CD4-positive, alpha-beta T cell (primary cell): ENCODE data around the gene IL1RAPL2. TPM values are rescaled to one million over a fixed set of nuclear protein-coding genes. Genes with fewer than 3 reads are reported as not detected.

ENCODE experiments used
- ATAC-seq: fragments of 200-7000 bp; cut with Tn5 transposase; one replicate; pipeline ENCODE4 v1.10.0; 2022; ENCODE audit warnings: mild to moderate bottlenecking; ENCODE audit not compliant: poor library complexity
- CTCF ChIA-PET: fragments of 350-600 bp; sonication (Branson Sonifier 250); formaldehyde crosslinking; loops from one replicate; lab custom pipeline; 2021; ENCODE audit warnings: antibody characterized with exemption, inconsistent platforms; lab: Charles Lee
- POLR2A ChIA-PET: fragments of 350-600 bp; sonication (Branson Sonifier 250); formaldehyde crosslinking; loops from one replicate; lab custom pipeline; 2021; ENCODE audit warnings: antibody characterized with exemption, inconsistent platforms; lab: Charles Lee
- DNase-seq, 14 experiments: peaks; one replicate each; pipeline ENCODE4 v3.0.0-alpha.2; 2013 to 2020; ENCODE audit warnings: mixed read lengths in 2 of 14
- H3K27ac ChIP-seq, 2 donors: one replicate each; pipeline versions ENCODE4 v1.5.1 to v1.7.0; 2013; ENCODE audit warnings: low read length in 2 of 2, low read depth in 1 of 2, mild to moderate bottlenecking in 1 of 2
- H3K27me3 ChIP-seq, 2 experiments: 1 replicate in 1 of 2; 2 replicates in 1 of 2; pipeline versions ENCODE4 v1.6.1 to v1.7.0; 2013; ENCODE audit warnings: low read length in 2 of 2, control low read depth in 1 of 2, mild to moderate bottlenecking in 1 of 2, moderate library complexity in 1 of 2; ENCODE audit not compliant: insufficient read depth in 2 of 2, control insufficient read depth in 1 of 2
- H3K36me3 ChIP-seq: one replicate; pipeline ENCODE4 v1.6.1; 2013; ENCODE audit warnings: low read length, control low read depth; ENCODE audit not compliant: insufficient read depth
- H3K4me1 ChIP-seq: one replicate; pipeline ENCODE4 v1.6.1; 2013; ENCODE audit warnings: low read length, control low read depth; ENCODE audit not compliant: insufficient read depth
- H3K4me3 ChIP-seq: one replicate; pipeline ENCODE4 v1.5.1; 2013; ENCODE audit warnings: mild to moderate bottlenecking, low read length, moderate library complexity
- H3K9me3 ChIP-seq, 2 experiments: 1 replicate in 1 of 2; 2 replicates in 1 of 2; pipeline versions ENCODE4 v1.6.1 to v1.7.0; 2013; ENCODE audit warnings: low read length in 2 of 2, mild to moderate bottlenecking in 2 of 2, control low read depth in 1 of 2, moderate library complexity in 1 of 2; ENCODE audit not compliant: control insufficient read depth in 1 of 2, insufficient read depth in 1 of 2
- H3K27ac Mint-ChIP-seq: one replicate; pipeline ENCODE4 v1.8.0; 2020; ENCODE audit warnings: mixed read lengths
- H3K27me3 Mint-ChIP-seq: one replicate; pipeline ENCODE4 v1.8.0; 2021; ENCODE audit warnings: mixed read lengths
- H3K36me3 Mint-ChIP-seq: one replicate; pipeline ENCODE4 v1.8.0; 2021; ENCODE audit warnings: low read depth, mixed read lengths
- H3K4me1 Mint-ChIP-seq: one replicate; pipeline ENCODE4 v1.8.0; 2021; ENCODE audit warnings: low read depth, mixed read lengths
- H3K4me3 Mint-ChIP-seq: one replicate; pipeline ENCODE4 v1.8.0; 2020; ENCODE audit warnings: mild to moderate bottlenecking, mixed read lengths
- H3K9me3 Mint-ChIP-seq: one replicate; pipeline ENCODE4 v1.8.0; 2020; ENCODE audit warnings: mixed read lengths
- intact Hi-C, 2 experiments: fragments of 100-400 bp; cut with DNase I in 1 of 2; cut with micrococcal nuclease in 1 of 2; formaldehyde crosslinking; loops; one replicate each; pipeline versions ENCODE4 v1.15.1 to v1.9.0; 2023 to 2025; cut with DNase I, micrococcal nuclease
- total RNA-seq, 174 experiments: library from RNA in 2 of 174; stranded (reverse) in 2 of 174; gene quantifications; one replicate each; pipeline ENCODE4 v1.2.3 and lab custom pipeline; 2021 to 2026
- TF ChIP-seq, protein P1 (sequence below): fragments of 200-600 bp; IDR thresholded peaks from one replicate; pipeline ENCODE4 v1.8.0; 2022; ENCODE audit warnings: antibody characterized with exemption, mild to moderate bottlenecking

Gene IL1RAPL2
- total RNA-seq, 2 experiments from 2014 or later, result not detected

DNA sequence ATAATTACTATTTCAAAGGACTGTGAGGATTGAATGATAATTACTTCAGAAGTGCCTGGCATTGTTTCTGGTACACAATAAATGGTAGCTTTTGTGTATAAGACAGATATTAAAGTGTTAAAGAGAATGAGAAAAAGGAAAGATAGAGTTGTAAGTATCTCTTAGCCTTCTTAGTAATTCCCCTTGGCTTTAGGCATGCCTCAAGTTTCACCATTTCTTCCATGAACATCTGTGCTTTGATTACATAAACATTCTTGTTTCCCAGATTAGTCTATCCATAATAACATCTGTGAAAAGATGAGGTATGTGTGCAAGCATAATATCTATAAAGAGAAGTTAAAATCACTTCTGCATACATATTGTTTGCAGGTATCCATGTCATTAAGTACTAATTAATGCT is 885.4 kb downstream of the IL1RAPL2 start:
- Histone ChIP-seq H3K4me3 (no peak overlapping the region), H3K36me3 (no peaks in the 10 kb centered on the region), H3K9me3 (no peaks in the 10 kb centered on the region), H3K27ac (no peak overlapping the region), H3K27me3 (no peaks in the 10 kb centered on the region), H3K4me1 (no peaks in the 10 kb centered on the region)
- H3K27ac Mint-ChIP-seq, result no peak overlapping the region
- no peaks in the 10 kb centered on the region for H3K9me3 Mint-ChIP-seq
- H3K27me3 Mint-ChIP-seq, result no peaks in the 10 kb centered on the region
- TF ChIP-seq, protein P1, sequence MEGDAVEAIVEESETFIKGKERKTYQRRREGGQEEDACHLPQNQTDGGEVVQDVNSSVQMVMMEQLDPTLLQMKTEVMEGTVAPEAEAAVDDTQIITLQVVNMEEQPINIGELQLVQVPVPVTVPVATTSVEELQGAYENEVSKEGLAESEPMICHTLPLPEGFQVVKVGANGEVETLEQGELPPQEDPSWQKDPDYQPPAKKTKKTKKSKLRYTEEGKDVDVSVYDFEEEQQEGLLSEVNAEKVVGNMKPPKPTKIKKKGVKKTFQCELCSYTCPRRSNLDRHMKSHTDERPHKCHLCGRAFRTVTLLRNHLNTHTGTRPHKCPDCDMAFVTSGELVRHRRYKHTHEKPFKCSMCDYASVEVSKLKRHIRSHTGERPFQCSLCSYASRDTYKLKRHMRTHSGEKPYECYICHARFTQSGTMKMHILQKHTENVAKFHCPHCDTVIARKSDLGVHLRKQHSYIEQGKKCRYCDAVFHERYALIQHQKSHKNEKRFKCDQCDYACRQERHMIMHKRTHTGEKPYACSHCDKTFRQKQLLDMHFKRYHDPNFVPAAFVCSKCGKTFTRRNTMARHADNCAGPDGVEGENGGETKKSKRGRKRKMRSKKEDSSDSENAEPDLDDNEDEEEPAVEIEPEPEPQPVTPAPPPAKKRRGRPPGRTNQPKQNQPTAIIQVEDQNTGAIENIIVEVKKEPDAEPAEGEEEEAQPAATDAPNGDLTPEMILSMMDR, result no peak
- ATAC-seq (no peak), DNase-seq (no peak)
- ChIA-PET POLR2A (no interaction called here), CTCF (no interaction called here)
- H3K4me3 Mint-ChIP-seq, result no peak overlapping the region
- no peaks in the 10 kb centered on the region for H3K36me3 Mint-ChIP-seq
- intact Hi-C loops, result no loop called here
- H3K4me1 Mint-ChIP-seq, result no peaks in the 10 kb centered on the region

DNA sequence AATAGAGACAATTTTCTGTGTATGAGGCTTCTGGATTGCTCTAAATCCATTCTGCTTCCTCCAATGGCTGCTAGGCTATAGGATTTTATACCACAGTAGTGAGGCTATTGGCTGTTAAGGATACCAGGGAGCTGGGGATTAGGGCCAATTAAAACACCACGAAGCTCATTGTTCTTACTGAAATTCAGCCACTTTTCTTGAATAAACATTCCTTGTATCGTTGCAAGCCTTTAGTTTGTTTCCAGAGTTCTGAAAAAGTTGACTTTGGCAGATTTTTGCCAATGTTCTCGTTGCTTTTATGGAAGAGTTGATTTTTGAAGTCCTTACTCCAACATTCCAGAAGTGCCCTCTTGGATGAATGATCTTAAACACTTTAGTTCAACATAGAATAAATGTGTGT is 892.8 kb downstream of the IL1RAPL2 start:
- H3K9me3 Mint-ChIP-seq, result peaks cover 2% of the 10 kb centered on the region
- TF ChIP-seq, protein P1, result no peak
- H3K4me1 Mint-ChIP-seq, result no peaks in the 10 kb centered on the region
- H3K4me3 ChIP-seq, result no peak overlapping the region
- no peaks in the 10 kb centered on the region for H3K36me3 ChIP-seq
- H3K9me3 ChIP-seq, result no peaks in the 10 kb centered on the region
- no peaks in the 10 kb centered on the region for H3K4me1 ChIP-seq
- DNase-seq (no peak), ATAC-seq (no peak)
- no peaks in the 10 kb centered on the region for H3K27me3 ChIP-seq
- ChIA-PET POLR2A (no interaction called here), CTCF (no interaction called here)
- intact Hi-C loops, result no loop called here
- H3K27ac Mint-ChIP-seq, result no peak overlapping the region
- no peaks in the 10 kb centered on the region for H3K36me3 Mint-ChIP-seq
- no peak overlapping the region for H3K27ac ChIP-seq
- H3K27me3 Mint-ChIP-seq, result no peaks in the 10 kb centered on the region
- H3K4me3 Mint-ChIP-seq, result no peak overlapping the region

DNA sequence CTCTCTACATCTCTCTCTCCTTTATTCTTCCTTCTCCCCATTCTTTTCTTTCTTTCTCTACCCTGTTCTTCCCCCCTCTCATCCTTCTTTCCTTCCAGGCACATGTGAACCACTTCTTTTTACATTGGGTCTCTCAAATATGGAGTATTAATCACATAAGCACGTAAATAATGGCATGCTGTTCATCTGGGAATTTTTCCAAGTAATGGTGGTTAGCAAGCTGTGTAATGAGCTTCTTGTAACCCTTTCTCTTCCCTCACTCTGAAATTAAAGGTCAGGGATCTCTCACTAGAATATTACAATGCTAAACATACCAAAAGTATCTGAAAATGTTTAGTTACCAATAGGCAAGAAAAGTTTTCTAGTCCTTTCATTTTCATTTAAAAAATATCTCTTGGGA is 894.4 kb downstream of the IL1RAPL2 start:
- H3K9me3 Mint-ChIP-seq, result peaks cover 4% of the 10 kb centered on the region
- TF ChIP-seq, protein P1, result no peak
- no peak for DNase-seq
- intact Hi-C loops, result no loop called here
- ChIA-PET CTCF (no interaction called here), POLR2A (no interaction called here)
- no peak overlapping the region for H3K4me3 ChIP-seq
- H3K4me1 Mint-ChIP-seq, result no peaks in the 10 kb centered on the region
- H3K36me3 Mint-ChIP-seq, result no peaks in the 10 kb centered on the region
- no peak overlapping the region for H3K27ac Mint-ChIP-seq
- H3K36me3 ChIP-seq, result no peaks in the 10 kb centered on the region
- H3K27ac ChIP-seq, result no peak overlapping the region
- no peaks in the 10 kb centered on the region for H3K27me3 ChIP-seq
- no peak overlapping the region for H3K4me3 Mint-ChIP-seq
- H3K27me3 Mint-ChIP-seq, result no peaks in the 10 kb centered on the region
- H3K9me3 ChIP-seq, result no peaks in the 10 kb centered on the region
- no peak for ATAC-seq
- H3K4me1 ChIP-seq, result no peaks in the 10 kb centered on the region
